Superior temporal gyrus (tissue), 1 donor: ENCODE results near the gene ACTA1.
"Not testable (repeated sequence)": the region's sequence is repeated elsewhere in the genome, so short reads cannot be mapped to it uniquely, and the experiment has no call there.

Source experiments
- DNase-seq: peaks from one replicate; pipeline ENCODE4 v3.0.0-alpha.2; 2016; ENCODE audit errors: extremely low spot score

Gene ACTA1

DNA sequence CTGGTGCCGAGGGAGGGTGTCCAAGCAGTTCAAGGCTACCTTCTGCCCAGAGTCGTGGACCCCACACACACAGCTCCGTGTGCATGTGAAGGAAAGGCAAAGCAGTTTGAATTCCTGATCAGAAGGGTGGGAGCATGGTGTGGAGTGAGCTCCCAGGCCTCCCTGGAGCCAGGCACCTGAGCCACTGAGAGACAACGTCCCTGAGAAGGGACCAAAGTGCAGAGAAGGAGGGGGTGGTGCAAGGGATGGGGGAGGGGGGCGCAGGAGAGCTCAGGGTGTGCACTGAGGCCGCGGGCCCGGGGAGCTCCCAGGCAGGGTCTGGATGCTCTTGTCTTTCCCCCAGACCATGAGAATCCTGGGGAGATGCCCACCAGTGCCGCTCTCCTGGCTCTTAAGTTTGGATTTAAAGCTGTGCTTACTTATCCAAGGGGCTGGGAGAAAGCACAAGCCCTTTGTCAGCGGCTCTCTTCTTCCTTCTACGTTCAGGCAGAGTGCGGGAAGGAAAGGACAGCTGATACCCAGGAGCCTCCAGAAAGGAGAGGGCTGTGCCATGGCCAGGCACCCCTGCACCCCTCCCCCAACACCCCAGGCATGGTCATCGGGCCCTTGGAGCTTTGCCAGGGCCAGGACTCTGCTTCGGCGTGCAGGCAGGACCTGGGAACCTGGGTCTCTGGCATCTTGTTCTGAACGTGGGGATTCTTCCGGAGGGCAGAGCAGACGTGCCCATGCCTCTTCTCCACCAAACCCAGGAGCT, 24.1 kb downstream of the ACTA1 start:
- DNase-seq: no peak

DNA sequence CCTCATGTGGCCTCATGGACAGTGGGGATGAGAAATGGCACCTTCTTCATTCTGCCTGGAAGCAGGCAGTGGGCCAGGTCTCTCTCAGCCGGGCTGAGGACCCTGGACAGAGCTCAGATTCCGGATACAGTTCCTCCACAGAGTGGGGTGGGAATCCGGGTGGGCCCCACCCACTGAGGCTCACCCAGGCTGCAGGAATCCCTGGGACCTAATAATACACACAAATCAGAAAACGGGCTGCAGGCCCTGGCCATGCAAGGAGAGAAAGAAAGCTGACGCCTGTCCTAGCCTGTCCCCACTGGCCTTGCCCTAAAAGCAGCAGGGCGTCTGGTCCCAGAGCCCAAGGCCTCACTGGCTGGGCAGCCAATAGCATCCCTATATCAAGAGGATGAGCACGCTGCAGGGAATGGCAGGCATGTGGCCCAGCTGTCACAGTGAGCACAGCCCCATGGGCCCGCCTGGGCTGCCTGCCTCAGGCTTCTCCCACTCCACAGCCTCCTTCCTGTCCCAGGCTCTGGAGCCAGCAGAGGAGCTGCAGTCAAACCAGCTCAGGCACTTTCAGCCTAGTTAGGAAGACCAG, 25.3 kb downstream of the ACTA1 start:
- DNase-seq: no peak

DNA sequence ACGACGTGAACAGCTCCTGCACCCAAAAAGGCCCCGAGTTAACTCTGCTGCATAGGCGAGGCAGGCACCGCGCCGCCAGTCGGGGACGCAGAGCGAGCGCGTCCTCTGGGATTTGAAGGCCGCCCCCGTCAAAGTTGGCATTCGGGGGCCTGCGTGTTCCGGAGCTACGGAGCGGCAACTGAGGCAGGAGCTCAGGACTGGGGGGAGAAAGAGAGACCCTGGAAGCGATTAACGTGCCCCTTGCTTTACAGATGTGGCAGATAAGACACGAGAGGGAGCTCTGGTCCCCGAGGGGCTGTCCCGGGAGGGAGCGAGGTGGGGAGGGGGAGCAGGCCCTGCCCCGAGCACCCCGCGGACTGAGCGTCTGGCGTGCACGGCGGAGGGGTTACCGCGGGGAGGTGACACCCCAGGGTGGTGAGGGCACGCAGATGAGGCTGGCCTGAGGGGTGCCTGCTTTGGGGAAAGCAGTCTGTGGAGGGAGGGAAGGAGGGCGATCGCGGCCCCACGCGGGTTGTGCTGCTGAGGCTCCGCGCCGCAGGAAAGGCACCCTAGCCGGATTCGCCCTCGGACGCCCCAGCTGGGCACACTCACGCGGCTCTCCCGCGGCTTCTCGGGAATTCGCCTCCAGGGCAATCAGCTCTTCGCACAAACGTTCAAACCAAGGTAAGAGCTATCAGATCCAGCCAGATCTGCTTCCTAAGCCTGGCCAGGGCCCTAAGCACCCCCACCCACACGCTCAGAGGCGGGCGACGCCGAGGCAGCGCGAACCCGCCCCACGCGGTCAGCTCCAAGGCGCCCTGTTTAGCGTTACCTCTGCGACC, 26.5 kb downstream of the ACTA1 start:
- DNase-seq: no peak

DNA sequence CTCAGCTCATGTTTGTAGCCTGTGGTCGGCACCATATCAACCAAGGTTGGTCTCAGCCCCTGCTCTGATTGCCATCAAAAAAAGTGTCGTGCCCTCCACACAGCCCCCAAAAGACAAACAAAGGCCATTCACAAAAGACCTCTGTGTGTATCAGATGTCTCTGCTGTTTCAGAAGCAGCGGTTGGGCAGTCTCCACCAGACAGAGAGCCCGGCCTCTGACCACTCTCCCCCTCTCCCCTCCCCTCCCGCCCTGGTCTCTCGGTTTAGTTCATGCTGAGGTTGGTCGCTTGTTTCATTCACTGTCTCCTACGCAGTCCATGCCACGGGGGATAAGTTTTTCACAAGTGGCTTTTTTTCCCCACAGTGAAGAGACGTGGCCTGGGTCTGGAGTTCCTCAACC, 27.1 kb downstream of the ACTA1 start:
- DNase-seq: no peak

DNA sequence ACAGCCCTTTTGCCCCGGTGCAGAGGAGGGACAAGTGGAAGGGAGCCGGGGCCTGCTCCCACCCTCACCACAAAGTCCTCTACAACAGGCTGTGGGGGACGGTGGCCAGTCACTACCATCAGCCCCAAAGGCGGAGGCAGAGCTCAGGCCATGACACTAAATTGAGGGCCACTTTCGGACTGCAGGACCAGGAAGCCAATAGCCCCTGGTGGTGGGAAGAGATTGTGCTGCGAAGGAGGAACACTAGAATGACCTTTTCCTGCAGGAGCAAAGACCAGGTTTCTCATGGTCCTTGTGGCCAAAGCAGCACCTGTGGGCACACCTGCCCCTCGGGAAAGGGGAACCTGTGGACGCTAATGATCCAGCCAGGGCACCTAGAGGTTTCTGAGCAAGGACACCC, 30.3 kb downstream of the ACTA1 start:
- no peak for DNase-seq

DNA sequence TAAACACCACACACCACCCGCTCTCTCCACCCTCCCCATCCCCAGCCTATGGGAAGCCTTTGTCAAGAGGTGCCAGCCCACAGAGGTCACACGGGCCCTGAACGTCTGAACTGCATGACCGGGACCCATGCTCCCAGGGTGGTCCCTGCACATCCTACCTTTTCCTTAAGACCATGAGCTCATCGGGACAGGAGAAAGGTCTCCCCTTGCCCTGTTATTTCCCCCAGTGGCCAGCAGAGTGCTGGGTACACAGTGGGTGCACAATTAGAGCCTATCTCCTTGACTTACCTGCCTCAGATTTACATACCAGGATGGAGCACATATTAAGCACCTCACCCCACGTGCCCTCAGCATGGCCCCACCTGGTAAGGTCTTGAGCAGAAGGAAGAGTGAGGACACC, 30.9 kb downstream of the ACTA1 start:
- DNase-seq: no peak

DNA sequence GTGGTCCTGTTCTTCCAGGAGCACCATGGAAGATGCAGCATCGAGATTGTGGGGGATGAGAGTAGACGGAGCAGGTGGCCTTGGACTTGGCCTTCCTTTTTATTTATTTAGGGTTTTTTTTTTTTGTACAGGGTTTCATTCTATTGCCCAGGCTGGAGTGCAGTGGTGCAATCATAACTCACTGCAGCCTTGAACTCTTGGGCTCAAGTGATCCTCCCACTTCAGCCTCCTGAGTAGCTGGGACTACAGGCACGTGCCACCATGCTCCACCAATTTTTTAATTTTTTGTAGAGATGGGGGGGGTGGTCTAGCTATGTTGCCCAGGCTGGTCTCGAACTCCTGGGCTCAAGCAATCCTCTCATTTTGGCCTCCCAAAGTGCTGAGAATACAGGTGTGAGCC, 31.6 kb downstream of the ACTA1 start:
- not testable (repeated sequence) for DNase-seq

DNA sequence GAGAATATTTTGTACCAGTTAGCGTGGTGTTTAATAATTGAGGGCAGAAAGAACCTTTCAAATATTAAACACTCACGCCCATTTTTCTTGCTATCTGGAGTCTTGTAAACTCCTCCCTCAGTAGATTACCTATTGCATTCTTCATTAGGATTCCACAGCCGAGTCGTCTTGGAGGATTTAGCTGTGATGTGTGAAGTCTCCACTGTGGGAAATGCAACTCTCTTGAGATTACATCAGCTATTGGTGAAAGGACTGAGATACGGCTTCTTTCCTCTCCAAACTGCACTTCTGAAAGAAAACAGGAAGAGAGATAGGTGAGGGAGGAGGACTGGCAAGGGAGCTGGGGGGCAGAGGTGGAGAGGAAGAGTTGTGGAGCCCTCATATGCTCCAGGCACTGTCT, 36.1 kb downstream of the ACTA1 start:
- no peak for DNase-seq

DNA sequence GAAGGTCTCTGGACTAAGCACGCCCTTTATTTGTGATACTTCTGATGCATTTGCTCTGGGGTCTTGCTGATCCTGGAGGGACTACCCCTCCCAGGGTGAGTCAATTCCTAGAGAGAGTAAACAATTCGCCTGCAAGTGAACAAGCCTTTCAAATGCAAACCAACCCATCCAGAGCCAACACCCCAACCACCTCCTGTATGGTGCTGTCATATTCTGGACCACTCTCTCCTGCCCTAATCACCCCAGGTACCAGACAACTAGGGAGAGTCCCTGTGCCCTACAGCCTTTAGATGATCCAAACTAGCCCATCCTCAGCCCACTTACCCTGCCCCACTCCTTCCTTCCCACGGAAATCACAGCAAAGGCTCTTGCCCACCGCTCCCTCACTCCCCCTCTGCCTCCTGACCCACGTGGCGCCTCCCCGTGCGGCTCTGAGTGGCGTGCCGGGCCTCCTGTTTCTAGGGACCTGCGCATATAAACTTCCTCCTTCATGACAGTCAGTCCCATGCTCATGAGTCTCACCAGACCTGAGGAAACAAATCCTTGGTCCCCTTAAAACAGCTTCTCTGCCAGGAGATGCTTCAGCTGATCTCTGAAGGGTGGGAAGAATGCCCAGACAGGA, 37.2 kb downstream of the ACTA1 start:
- DNase-seq: no peak

DNA sequence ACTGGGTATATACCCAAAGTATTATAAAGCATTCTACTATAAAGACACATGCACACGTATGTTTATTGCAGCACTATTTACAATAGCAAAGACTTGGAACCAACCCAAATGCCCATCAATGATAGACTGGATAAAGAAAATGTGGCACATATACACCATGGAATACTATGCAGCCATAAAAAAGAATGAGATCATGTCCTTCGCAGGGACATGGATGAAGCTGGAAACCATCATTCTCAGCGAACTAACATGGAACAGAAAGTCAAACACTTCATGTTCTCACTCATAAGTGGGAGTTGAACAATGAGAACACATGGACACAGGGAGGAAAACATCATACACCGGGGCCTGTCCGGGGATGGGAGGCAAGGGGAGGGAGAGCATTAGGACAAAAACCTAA, 39.4 kb downstream of the ACTA1 start:
- DNase-seq: not testable (repeated sequence)

DNA sequence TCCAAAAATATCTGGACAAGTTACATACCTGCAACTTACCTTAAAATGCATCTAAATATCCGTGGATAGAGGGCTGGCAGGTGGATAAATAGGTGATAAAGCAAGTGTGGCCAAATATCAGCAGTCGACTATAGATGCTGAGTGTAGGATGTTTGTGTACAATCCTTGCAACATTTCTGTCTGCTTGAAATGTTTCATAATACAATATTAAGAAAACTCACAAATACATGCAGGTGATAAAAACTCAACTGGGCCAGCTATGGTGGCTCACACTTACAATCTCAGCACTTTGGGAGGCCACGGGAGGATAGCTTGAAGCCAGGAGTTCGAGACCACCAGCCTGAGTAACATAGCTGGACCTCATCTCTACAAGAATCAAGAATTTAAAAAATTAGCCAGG, 41.0 kb downstream of the ACTA1 start:
- no peak for DNase-seq

DNA sequence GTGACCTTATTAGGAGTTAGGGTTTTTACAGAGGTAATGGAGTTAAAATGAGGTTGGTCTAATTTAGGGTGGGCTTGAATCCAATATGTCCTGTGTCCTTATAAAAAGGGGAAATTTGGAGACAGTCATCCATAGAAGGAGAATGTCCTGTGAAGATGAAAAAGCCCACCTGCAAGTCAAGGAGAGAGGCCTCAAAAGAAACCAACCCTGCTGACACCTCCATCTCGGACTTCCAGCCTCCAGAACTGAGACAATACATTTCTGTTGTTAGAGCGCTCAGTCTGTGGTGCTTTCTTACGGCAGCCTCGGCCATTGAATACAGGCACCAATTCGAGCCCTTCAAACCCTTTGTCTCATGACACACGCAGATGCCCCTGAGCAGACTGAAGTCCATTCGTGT, 43.8 kb downstream of the ACTA1 start:
- DNase-seq: no peak

DNA sequence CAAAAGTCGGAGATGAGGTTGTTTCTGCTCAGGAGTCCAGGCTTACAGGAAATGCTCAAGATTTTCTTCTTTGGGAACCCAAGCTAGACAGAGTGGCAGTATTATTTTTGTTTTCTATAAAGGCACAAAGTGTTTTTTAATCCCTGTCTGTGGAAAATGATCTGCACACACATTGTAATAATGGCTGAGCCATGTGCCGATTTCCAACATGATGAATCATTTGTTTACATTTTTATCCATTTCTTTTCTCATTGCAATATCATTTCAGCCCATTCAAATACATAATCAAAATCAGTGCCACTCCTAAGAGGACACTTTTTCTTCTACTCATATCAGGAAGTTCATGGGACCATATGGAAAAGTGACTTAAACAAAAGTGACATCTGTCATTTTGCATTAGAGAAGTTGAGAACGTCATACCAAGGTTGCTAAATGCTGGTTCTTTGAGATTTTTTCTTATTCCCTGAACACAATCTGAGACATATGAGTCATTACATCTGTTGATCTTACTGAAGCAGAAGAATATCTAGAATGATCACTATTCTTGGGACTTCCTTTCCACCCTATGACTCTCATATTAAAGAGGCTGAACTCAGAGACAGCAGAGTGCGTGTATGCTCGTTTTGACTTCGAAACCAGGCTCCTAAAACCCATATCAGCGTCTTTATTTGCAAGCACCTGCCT, 44.9 kb downstream of the ACTA1 start:
- DNase-seq: no peak

DNA sequence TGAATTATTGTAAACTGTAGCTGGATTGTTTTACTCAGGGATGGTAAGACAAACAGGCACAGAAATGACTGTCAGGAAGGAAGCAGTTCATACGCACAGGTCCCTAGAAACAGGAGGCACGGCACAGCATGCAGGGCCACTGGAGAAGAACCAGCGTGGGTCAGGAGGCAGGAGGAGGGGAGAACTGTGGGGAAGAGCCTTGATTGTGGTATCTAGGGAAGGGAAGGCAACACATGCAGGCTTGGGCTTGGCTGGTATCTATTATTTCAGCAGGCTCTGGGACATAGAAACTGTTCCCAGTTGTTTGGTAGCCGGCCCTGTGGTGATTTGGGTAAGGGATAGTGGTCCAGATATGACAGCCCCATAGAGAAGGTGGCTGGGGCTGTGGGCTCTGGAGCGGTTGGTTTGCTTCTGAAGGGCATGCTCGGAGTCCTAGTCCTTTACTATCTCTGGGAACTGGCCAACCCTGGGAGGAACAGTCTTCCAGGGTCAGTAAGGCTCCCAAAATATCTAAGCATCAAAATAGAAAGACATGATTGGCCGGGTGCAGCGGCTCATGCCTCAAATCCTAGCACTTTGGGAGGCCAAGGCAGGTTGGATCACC, 47.9 kb downstream of the ACTA1 start:
- DNase-seq: no peak

DNA sequence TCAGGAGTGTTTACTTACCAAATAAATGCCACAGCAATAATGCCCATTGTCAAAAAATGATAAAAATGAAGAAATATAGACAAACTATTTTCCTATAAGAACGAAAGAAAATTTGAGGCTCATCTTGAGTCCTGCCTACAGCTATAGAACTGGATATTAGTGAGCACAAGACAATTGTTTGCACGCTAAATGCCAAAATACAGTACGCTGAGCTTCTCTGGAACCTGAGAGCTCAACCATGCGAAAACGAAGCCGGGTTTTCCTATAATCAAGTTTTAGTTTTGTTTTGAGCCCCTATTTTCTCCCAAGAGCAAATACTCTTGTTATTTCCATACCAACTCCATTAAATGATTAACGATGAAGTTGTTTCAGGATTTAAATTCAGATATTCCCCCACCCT, 49.1 kb downstream of the ACTA1 start:
- DNase-seq: no peak

DNA sequence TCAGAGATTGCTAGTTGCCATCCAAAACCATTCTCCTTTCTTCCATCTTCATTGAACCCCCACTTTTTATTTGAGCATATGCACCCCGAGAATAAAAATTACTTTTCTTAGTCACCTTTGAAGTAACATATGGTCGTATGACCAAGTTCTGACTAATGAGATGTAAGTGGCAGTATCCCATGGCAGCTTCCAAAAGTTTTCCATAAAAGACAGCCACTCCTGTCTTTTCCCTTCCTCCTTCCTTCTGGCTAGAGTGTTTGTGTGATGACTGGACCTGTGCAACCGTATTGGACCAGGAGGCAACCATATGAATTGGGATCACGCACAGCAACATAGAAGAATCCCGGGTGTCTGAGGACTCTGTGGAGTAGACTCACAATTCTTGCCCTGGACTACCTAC, 49.9 kb downstream of the ACTA1 start:
- DNase-seq: no peak

DNA sequence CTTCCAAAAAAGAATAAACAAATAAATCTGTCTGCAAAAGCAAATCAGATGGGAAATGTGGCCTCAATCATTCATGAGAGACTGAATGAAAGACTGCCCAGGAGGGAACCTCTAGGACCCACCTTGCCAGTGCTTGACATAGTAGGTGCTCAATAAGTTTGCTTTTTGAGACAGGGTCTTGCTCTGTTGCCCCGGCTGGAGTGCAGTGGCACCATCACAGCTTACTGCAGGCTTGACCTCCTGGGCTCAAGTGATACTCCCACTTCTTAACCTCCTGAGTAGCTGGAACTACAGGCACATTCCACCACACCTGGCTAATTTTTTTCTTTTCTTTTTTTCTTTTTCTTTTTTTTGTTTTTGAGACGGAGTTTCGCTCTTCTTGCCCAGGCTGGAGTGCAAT, 50.7 kb downstream of the ACTA1 start:
- no peak for DNase-seq
